Retinal pigment epithelial cell (primary cell): ENCODE results near the gene AZGP1.
"Not testable (repeated sequence)": the region's sequence is repeated elsewhere in the genome, so short reads cannot be mapped to it uniquely, and the experiment has no call there.

Source experiments
- DNase-seq: peaks from one replicate; pipeline ENCODE4 v3.0.0-alpha.2; 2010; ENCODE audit warnings: low read depth
- H3K4me3 ChIP-seq: 2 replicates; pipeline ENCODE4 v1.5.1; 2011; ENCODE audit warnings: mild to moderate bottlenecking, low read length, control low read depth, moderate library complexity
- CTCF ChIP-seq: conservative IDR thresholded peaks from 2 replicates; pipeline ENCODE4 v1.5.1; 2011; ENCODE audit warnings: low read depth, low read length, control low read depth, inconsistent platforms

AZGP1 gene

GRCh38 chr7:100017300-100017699 lies 41.5 kb upstream of the AZGP1 start:
- H3K4me3 ChIP-seq: no peak overlapping the region
- DNase-seq: no peak

GRCh38 chr7:100016215-100016901 lies 40.5 kb upstream of the AZGP1 start:
- DNase-seq: no peak
- TF ChIP-seq CTCF: no peak
- H3K4me3 ChIP-seq: peak overlapping the region; percentile 97

More at GRCh38 chr7:100017300-100017699, 41.5 kb upstream of the AZGP1 start:
- no peak for TF ChIP-seq CTCF

GRCh38 chr7:100015232-100016214 lies 39.7 kb upstream of the AZGP1 start, which contains the start of gene ZKSCAN1:
Gene ZKSCAN1 (plus strand): TSS chr7:100015596. CDS start chr7:100023507, 7,911 bp downstream.
- peak; percentile 72 for DNase-seq
- TF ChIP-seq CTCF: no peak
- H3K4me3 ChIP-seq: peak within 1 kb of the TSS; percentile 97

- no peak for DNase-seq
- no peak overlapping the region for H3K4me3 ChIP-seq
- no peak for TF ChIP-seq CTCF
Observed at GRCh38 chr7:100013328-100013676, 37.5 kb upstream of the AZGP1 start.

GRCh38 chr7:100012385-100013327 lies 36.8 kb upstream of the AZGP1 start:
- H3K4me3 ChIP-seq, DNase-seq: not testable (repeated sequence)

- no peak overlapping the region for H3K4me3 ChIP-seq
- no peak for DNase-seq
- no peak for TF ChIP-seq CTCF
Observed at GRCh38 chr7:100011516-100011915, 35.7 kb upstream of the AZGP1 start.

- DNase-seq: no peak
- H3K4me3 ChIP-seq: no peak overlapping the region
- no peak for TF ChIP-seq CTCF
Observed at GRCh38 chr7:100010901-100011300, 35.1 kb upstream of the AZGP1 start.

- H3K4me3 ChIP-seq, DNase-seq: not testable (repeated sequence)
Observed at GRCh38 chr7:100009952-100010351, 34.1 kb upstream of the AZGP1 start.
